ENCODE measurements around the gene ITSN1. TPM values are rescaled to one million over a fixed set of nuclear protein-coding genes. Genes with fewer than 3 reads are reported as not detected.

The ITSN1 gene
- polyA plus RNA-seq, 1 donor from 2014 or later: 35.1 TPM

DNA sequence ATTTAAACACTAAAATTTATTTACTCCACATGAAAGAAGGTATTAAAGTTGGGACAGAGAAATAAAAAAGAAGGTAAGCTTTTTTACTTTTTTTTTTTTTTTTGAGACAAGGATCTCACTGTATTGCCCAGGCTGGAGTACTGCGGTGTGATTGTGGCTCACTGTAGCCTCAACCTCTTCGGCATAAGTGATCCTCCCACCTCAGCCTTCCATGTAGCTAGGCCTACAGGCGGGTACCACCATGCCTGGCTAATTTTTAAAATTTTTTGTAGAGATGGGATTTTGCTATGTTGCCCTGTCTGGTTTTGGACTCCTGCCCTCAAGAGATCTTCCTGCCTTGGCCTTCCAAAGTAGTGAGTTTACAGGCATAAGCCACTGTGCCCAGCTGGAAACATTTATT, 106.6 kb downstream of the ITSN1 start:
- H3F3A ChIP-seq (ENCODE audit: insufficient read depth, low read length, poor library complexity, severe bottlenecking): no peaks in the 10 kb centered on the region
- no peak overlapping the region for H3K4me2 ChIP-seq (ENCODE audit: low read length)
- H3K79me2 ChIP-seq (replicated peaks; ENCODE audit: insufficient read depth, low read length): no peaks in the 10 kb centered on the region
- no peak for TF ChIP-seq MXI1 (conservative IDR thresholded peaks at IDR 0.05; ENCODE audit: poor library complexity, severe bottlenecking)
- no peak for TF ChIP-seq SMC3 (conservative IDR thresholded peaks at IDR 0.05; ENCODE audit: poor library complexity)
- H3K9me3 ChIP-seq (ENCODE audit: low read length): no peaks in the 10 kb centered on the region
- H4K20me1 ChIP-seq (ENCODE audit: insufficient read depth): no peaks in the 10 kb centered on the region
- no peak overlapping the region for H3K9ac ChIP-seq (ENCODE audit: low read length)
- no peaks in the 10 kb centered on the region for H3K9me2 ChIP-seq (ENCODE audit: insufficient read depth, low read length)
- H3K27me3 ChIP-seq (ENCODE audit: insufficient read depth, low read depth, low read length): no peaks in the 10 kb centered on the region
- H3K4me3 ChIP-seq (ENCODE audit: low read length): no peak overlapping the region
- H3K36me3 ChIP-seq (ENCODE audit: insufficient read depth, low read length): peaks cover 20% of the 10 kb centered on the region
- no peak overlapping the region for H3K27ac ChIP-seq (ENCODE audit: low read length)
- no peak overlapping the region for H2AFZ ChIP-seq (ENCODE audit: low read depth, low read length)

DNA sequence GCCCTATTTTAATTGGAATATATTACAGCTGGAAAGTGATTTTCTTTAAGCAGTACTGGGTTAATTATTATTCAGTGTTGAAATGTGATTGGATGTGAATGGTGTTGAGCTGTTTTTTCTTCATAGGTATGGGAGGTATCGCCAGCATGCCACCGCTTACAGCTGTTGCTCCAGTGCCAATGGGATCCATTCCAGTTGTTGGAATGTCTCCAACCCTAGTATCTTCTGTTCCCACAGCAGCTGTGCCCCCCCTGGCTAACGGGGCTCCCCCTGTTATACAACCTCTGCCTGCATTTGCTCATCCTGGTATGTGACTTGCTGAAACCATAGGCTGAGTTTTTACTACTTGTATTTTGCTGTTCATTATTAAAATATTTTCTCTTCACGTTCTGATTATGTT, 107.7 kb downstream of the ITSN1 start:
- no peak overlapping the region for H3K9ac ChIP-seq (ENCODE audit: low read length)
- H3K36me3 ChIP-seq (ENCODE audit: insufficient read depth, low read length): peaks cover 19% of the 10 kb centered on the region

More for the DNA sequence above, 107.7 kb downstream of the ITSN1 start:
- Histone ChIP-seq H3K27ac (ENCODE audit: low read length) (no peak overlapping the region), H3K27me3 (ENCODE audit: insufficient read depth, low read depth, low read length) (no peaks in the 10 kb centered on the region), H3K79me2 (replicated peaks; ENCODE audit: insufficient read depth, low read length) (no peaks in the 10 kb centered on the region), H4K20me1 (ENCODE audit: insufficient read depth) (no peaks in the 10 kb centered on the region), H3K4me2 (ENCODE audit: low read length) (no peak overlapping the region), H3K9me3 (ENCODE audit: low read length) (no peaks in the 10 kb centered on the region), H3K4me3 (ENCODE audit: low read length) (no peak overlapping the region), H3F3A (ENCODE audit: insufficient read depth, low read length, poor library complexity, severe bottlenecking) (no peaks in the 10 kb centered on the region), H2AFZ (ENCODE audit: low read depth, low read length) (no peak overlapping the region), H3K9me2 (ENCODE audit: insufficient read depth, low read length) (no peaks in the 10 kb centered on the region)
- no peak for TF ChIP-seq EP300 (conservative IDR thresholded peaks at IDR 0.05; ENCODE audit: poor library complexity, severe bottlenecking)
- no peak for TF ChIP-seq EZH2 (IDR thresholded peaks at IDR 0.05; ENCODE audit: borderline replicate concordance, insufficient read depth, low read length, poor library complexity, severe bottlenecking)
- no peak for TF ChIP-seq SMC3 (conservative IDR thresholded peaks at IDR 0.05; ENCODE audit: poor library complexity)
- no peak for TF ChIP-seq TAF1 (IDR thresholded peaks at IDR 0.05; ENCODE audit: low read depth)
- no peak for TF ChIP-seq MXI1 (conservative IDR thresholded peaks at IDR 0.05; ENCODE audit: poor library complexity, severe bottlenecking)
- TF ChIP-seq POLR2AphosphoS5 (IDR thresholded peaks at IDR 0.05): no peak
- TF ChIP-seq, protein P1, sequence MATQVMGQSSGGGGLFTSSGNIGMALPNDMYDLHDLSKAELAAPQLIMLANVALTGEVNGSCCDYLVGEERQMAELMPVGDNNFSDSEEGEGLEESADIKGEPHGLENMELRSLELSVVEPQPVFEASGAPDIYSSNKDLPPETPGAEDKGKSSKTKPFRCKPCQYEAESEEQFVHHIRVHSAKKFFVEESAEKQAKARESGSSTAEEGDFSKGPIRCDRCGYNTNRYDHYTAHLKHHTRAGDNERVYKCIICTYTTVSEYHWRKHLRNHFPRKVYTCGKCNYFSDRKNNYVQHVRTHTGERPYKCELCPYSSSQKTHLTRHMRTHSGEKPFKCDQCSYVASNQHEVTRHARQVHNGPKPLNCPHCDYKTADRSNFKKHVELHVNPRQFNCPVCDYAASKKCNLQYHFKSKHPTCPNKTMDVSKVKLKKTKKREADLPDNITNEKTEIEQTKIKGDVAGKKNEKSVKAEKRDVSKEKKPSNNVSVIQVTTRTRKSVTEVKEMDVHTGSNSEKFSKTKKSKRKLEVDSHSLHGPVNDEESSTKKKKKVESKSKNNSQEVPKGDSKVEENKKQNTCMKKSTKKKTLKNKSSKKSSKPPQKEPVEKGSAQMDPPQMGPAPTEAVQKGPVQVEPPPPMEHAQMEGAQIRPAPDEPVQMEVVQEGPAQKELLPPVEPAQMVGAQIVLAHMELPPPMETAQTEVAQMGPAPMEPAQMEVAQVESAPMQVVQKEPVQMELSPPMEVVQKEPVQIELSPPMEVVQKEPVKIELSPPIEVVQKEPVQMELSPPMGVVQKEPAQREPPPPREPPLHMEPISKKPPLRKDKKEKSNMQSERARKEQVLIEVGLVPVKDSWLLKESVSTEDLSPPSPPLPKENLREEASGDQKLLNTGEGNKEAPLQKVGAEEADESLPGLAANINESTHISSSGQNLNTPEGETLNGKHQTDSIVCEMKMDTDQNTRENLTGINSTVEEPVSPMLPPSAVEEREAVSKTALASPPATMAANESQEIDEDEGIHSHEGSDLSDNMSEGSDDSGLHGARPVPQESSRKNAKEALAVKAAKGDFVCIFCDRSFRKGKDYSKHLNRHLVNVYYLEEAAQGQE (IDR thresholded peaks at IDR 0.05; ENCODE audit: borderline replicate concordance): no peak
- TF ChIP-seq RAD21 (conservative IDR thresholded peaks at IDR 0.05): no peak
- TF ChIP-seq, protein P2, sequence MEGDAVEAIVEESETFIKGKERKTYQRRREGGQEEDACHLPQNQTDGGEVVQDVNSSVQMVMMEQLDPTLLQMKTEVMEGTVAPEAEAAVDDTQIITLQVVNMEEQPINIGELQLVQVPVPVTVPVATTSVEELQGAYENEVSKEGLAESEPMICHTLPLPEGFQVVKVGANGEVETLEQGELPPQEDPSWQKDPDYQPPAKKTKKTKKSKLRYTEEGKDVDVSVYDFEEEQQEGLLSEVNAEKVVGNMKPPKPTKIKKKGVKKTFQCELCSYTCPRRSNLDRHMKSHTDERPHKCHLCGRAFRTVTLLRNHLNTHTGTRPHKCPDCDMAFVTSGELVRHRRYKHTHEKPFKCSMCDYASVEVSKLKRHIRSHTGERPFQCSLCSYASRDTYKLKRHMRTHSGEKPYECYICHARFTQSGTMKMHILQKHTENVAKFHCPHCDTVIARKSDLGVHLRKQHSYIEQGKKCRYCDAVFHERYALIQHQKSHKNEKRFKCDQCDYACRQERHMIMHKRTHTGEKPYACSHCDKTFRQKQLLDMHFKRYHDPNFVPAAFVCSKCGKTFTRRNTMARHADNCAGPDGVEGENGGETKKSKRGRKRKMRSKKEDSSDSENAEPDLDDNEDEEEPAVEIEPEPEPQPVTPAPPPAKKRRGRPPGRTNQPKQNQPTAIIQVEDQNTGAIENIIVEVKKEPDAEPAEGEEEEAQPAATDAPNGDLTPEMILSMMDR (IDR thresholded peaks at IDR 0.05; ENCODE audit: poor library complexity, severe bottlenecking): no peak
